HG03442 (cell line): Measurements from ENCODE around the gene TAP2.
"Not testable (repeated sequence)": the region's sequence is repeated elsewhere in the genome, so short reads cannot be mapped to it uniquely, and the experiment has no call there.

ENCODE experiments used
- ATAC-seq: cut with Tn5 transposase; IDR thresholded peaks from one replicate; pipeline ENCODE4 v1.9.1; 2021; ENCODE audit warnings: mild to moderate bottlenecking, moderate library complexity; ENCODE audit not compliant: unreplicated experiment

Gene TAP2

DNA sequence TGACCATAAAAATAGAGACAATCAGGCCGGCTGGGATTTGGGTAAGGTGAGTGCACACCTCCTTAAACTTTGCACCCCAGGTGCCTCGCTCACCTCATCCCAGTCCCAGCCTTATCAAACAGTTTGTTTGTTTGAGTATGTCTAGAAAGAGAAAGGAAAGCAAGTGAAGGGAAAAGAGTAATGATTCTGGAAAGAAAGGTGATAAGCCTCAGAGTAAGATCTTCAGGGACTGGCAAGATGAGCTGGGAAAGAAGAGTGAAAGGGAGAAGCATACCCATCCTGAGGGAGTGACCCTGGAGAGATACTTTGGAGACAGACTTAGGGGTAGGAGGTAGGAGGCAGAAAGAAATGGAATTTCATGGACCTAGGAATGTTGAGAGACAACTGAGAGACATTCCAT lies 1.7 kb downstream of the TAP2 start:
- no peak for ATAC-seq

DNA sequence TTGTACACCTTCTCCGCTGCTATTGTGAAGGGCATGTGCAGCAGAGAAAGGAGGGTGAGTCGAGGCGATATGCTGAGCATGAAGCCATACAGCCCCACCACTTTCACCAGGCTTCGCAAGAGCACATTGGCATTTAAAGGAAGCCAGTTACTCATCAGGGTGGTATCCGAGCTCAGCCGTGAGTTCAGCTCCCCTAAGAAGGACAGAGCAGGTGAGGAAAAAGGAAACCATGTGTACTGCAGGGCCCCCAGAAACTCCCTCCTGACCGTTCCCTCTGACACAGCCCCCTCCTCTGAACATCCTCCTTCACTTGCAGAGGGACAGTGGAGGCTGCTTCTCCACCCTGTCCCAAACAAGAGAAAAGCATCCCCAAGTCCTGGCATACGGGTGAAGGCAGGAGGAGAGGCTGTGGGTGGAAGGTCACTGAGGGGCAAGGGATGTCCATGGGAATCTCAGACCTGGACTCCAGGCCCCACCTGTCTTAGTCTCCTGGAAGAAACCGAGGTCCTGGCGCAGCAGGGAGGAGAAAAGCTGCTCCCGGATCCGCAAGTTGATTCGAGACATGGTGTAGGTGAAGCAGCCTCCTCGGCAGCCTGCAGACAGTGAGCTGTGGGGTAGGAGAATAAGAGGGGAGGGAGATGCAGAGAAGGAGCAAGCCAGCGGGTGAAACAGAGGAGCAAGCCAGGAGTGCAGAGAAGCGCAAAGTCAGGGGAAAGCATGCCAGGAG lies 3.2 kb downstream of the TAP2 start:
- ATAC-seq: no peak

DNA sequence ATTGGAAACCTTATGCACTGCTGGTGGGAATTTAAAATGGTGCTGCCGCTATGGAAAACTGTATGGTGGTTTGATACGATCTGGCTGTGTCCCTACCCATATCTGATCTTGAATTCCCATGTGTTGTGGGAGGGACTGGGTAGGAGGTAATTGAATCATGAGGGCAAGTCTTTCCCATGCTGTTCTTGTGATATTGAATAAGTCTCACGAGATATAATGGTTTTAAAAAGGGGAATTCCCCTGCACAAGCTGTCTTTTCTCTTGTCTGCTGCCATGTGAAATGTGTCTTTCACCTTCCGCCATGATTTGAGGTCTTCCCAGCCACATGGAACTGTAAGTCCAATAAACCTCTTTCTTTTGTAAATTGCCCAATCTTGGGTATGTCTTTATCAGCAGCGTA lies 4.9 kb downstream of the TAP2 start:
- no peak for ATAC-seq

DNA sequence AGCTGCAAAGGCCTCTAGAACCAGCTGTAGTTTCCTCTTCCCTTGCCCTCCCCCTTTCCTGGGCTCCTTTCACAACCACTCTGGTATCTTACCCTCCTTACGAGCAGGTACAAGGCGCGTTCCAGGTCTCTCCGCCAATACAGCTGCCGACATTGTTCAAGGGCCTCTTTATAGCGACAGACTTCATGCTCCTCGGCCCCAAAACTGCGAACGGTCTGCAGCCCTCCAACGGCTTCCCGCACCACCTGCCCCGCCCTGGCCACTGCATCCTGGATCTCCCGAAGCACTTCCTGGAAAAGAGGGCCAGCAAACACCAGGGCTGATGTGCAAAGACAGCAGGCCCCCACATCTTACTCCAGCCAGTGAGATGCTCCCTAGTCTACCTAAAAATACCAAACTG lies 6.0 kb downstream of the TAP2 start:
- no peak for ATAC-seq

DNA sequence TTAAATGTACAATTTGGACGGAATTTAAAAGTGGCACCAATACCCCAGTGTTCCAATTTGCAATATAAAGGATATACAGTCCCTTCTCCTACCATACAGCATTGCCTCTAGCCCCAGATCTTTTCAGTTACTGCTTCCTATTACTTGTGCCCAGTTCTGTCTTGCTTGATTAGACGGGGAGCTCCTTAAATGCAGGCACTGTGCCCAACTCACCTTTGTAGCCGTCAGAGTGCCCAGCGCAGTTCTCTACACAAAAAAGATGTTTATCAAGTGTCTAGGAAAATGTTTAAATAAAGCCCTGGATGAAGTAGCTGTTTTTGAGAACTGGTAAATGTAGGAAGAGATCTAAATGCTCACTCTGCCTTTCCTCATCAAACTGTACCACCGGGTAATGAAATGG lies 7.6 kb downstream of the TAP2 start:
- ATAC-seq: no peak

DNA sequence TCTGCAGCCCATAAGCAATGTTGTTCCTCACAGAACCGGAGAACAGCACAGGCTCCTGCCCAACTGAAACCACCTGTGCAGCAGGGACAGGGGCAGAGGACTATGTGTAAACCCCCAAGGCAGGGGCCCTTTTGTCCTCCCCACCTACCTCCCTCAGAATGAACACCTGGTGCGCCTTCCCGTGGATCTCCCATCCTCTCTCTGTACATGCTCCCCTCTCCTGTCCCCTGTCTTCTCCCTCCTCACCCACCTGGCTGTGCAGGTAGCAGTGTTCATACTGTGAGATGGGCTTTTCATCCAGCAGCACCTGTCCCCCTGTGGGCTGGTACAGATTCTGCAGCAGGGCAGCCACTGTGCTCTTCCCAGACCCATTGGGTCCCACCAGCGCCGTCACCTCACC lies 8.5 kb downstream of the TAP2 start:
- ATAC-seq: no peak

DNA sequence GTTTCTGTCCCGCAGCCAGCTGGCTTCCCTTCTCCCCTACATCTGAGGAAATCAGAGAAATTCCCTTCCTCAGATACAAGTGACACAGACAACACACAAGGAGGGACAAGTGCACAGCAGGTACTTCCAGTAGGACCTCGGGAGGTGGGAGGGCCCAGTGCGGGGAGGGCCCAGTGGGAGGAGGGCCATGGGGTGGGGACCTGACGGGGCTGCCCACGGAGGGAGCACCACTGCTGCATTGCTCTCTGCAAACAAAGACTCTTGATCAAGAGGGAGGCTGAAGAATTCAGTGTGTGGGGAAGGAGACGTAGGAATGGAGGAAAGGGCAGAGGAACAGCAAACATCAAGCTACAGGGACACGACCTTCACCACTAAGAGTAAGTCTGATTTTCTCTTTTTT lies 9.0 kb downstream of the TAP2 start:
- ATAC-seq: no peak

DNA sequence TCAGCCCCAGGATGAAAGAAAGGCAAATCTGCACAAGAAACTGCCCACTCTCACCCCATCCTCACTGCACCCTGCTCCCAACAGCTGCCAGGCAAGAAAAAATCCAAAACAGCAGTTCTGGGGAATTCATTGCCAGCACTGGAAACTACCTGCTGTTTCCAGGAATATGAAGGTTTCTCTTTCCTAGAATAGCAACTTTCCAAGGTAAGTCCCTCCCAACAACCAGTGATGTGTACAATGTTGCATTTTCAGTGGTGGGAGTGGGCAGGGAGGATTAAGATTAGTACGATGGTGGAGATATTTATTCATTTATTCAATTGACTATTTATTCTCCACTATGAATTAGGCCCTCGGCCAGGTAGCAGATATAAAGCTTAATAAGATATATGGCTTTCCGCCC lies 11.5 kb downstream of the TAP2 start:
- no peak for ATAC-seq

DNA sequence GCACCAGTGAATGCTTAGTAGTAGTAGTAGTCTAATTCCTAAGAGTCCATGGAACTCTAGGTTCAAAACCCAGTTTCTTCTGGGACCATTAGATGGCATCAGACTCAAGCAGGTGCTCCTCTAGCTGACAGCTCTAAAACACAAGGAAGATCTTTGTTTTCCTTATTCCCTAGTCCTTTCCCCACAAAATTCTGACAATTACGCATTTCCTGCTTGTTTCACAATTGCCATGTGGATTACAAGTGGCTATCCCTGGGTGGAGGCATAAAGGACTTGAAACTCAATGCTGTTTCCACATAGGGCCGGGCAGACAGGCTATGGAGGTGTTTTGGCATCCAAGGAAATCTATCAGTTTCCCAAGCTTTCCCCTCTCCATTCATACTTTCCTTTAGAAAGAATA lies 12.6 kb downstream of the TAP2 start:
- ATAC-seq: no peak

DNA sequence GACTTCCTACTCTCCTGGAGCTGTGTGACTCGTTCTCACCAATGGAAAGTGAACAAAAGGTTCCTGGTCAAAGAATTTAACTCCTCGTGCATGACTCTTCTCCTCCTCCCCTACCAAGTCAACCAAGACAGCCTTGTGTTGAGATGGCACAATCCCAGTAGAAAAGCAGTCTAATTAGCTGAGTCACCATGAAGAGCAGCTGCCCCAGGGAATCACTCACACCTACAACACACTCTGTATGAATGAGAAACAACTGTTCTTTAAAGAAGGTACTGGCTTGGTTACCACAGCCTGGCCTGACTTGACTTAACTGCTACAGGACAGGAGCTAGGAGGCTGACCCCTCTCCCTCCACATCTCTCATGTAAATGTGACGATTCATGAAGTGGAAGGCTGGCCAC lies 18.8 kb downstream of the TAP2 start:
- no peak for ATAC-seq

DNA sequence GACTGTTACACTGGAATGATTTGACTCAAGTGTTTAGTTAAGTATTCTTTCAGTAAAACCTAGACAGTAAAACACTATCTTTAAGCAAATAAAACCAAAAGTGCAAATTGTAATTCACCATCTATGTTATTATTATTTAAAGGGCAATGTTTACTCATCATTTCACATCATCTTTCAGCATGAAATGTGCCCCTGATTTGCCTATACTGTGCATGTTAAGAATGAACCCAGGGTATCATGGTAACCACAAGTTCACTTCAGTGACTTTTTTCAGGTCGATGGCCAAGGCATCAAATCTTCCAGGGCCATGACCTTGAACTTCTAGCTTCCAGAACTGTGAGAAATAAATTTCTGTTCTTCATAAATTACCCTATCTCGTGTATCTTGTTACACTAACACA lies 19.7 kb downstream of the TAP2 start:
- ATAC-seq: no peak

DNA sequence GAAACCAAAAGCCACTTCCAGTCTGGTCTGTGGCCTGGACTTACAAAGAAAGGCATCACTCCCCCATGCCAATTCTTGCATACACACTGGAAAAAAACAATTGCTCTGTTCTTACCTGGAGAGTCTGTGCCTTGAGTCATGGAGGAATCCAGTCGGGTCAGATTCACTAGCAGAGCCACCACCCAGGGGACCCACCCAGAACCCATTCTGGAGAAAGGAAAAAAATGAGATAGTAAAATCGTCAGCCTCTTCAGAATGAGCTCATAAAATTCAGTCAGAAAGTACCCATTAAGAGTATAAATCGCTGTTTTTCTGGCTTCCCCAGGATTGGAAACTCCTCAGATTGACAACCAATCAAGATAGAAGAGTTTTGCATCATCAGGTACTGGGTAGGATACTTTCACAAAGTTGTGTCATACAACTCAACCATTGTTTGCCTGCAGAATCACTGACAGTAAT lies 21.8 kb downstream of the TAP2 start, which contains the start of gene HLA-DOB:
Gene HLA-DOB, minus strand, starts transcription at position 257 of the 459 bp plus-strand sequence. Its CDS starts 51 bp downstream, at position 206.
- ATAC-seq: peak; percentile 61

DNA sequence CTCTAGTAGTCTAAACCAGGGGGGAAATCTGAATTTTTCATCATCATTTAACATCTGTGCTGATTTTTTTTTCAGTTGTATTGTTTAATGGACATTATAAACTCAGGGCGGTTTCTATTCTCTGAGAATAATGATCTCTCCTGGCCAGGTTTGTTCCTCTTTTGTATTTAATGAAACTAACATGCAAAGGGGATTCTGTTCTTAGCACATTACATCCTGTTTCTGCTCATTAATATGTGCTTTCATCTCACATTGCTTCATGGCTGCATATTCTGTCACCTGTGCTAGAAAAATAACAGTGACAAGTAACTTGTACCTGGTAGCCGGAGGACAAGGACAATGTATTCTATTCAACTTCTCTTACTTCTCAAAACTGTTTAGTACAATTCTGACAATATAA lies 22.5 kb downstream of the TAP2 start:
- ATAC-seq: no peak

DNA sequence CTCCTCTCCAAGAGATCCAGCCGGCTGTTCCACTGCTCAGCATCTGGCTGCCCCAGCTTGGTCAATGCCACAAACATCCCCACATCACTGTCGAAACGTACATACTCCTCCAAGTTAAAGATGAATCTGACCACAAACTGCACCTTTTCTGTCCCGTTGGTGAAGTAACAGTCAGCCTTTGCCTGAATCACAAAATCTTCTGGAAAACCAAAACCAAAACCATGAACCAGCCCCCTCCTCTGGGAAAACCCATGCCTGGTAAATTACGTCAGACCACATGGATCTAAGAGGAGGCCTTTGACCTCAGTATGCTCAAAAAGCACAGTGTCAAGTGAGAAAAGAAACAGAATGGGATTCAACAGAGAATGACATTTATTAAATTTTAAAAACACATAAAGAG lies 23.4 kb downstream of the TAP2 start:
- ATAC-seq: no peak

DNA sequence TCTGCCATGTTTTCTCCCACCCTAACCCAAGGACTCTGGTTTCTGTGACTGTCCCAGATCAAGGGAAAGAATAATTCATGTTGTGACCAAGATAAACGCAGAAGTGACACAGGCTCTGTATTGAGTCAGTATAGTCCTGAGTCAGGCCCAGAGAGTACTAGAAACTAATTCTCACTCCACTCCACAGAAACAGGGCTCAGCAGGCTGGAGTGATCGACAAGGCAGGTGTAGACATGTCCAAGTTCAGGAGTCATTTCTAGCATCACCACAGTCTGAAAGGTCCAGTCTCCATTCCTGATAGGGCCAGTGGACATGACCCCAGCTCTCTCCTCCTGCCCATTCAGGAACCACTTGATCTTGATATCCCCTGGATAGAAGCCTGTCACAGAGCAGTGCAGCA lies 24.4 kb downstream of the TAP2 start:
- no peak for ATAC-seq

DNA sequence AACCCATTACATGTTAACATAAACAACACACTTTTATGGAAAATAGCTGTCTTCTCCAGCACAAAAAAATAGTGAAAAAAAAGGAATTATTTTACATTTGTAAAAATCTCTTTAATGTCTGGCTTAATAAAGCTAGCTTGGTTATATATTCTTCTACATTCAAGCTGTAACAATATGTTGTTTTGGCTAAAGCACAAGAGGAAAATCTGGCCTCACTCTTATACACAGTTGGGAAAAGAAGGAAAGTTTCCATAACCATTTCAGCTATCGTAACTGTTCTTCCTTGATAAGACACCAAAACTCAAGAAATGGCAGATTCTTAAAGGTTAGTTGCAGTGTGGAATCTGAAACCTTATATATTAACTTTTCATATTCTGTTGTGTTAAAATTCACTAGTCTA lies 29.4 kb downstream of the TAP2 start:
- no peak for ATAC-seq

DNA sequence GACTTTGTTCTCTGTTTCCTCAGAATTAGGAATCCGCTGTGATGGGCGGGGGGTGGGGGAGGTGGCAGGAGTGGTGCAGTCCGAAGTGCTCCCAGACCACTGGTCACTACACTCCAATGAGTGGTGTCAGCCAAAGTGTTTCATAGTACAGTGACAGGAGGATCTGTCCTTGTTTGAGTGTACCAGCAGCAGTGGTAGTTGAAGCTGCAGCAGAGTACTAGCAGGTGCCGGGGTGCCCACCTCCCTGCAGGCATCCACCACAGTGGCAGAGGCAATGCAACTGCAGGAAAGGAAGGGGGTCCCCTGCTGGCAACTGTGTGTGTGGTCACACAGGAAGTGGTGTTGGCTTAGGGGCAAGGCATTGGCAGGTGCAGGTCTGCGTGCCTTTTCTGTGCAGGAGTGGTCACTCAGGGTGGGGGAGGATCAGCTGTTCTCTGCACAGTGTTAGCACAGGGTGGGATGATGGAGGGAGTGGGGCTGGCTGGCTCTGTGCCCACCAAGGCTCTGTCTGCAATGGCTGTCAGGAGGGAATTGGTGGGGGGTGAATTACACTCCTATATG lies 31.4 kb downstream of the TAP2 start:
- no peak for ATAC-seq

DNA sequence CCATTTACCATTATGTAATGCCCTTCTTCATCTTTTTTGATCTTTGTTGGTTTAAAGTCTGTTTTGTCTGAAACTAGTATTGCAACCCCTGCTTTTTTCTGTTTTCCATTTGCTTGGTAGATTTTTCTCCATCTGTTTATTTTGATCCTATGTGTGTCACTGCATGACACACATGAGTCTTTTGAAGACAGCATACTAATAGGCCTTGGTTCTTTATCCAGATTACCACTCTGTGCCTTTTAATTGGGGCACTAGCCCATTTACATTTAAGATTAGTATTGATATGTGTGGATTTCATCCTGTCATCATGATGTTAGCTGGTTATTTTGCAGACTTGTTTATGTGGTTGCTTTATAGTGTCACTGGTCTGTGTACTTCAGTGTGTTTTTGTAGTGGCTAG lies 33.1 kb downstream of the TAP2 start:
- ATAC-seq: not testable (repeated sequence)

DNA sequence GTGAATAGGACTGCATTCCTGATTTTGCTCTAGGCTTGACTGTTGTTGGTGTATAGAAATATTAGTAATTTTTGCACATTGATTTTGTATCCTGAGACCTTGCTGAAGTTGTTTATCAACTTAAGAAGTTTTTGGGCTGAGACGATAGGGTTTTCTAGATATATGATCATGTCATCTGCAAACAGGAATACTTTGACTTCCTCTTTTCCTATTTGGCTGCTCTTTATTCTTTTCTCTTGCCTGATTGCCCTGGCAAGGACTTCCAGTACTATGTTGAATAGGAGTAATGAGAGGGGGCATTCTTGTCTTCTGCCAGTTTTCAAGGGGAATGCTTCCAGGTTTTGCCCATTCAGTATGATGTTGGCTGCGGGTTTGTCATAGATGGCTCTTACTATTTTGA lies 35.1 kb downstream of the TAP2 start:
- no peak for ATAC-seq

DNA sequence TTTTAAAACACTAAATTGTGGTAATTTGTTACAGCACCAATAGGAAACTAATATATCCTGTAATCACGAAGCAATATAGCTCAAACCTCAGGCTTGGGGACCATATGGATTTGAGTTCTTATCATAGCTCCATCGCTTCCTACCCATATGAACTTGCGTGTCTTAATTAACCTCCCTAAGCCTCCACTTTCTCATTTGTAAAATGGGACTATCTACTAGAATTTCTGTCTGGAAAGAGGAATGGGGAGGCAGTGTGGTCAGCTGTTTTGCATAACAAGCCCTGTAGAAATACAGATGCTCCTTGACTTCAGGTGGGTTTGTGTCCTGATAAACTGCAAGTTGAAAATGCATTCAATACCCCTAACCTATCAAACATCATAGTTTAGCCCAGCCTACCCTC lies 38.8 kb downstream of the TAP2 start:
- ATAC-seq: no peak

DNA sequence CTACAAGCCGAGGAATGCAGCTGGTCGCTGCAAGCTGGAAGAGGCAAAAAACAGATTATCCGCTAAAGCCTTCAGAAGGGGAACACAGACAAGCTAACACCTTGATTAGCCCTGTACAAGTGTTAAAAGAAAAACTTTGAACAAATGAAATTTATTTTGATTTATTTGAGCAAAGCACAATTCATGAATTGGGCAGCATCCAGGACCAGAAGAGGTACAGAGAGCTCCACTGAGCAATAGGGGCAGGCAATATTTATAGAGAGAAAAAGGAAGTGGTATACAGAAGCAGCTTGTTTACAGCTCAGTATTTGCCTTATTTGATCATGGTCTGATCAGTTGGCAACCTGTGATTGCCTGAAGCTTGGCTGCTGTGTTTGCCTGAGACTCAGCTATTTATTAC lies 39.4 kb downstream of the TAP2 start:
- no peak for ATAC-seq

DNA sequence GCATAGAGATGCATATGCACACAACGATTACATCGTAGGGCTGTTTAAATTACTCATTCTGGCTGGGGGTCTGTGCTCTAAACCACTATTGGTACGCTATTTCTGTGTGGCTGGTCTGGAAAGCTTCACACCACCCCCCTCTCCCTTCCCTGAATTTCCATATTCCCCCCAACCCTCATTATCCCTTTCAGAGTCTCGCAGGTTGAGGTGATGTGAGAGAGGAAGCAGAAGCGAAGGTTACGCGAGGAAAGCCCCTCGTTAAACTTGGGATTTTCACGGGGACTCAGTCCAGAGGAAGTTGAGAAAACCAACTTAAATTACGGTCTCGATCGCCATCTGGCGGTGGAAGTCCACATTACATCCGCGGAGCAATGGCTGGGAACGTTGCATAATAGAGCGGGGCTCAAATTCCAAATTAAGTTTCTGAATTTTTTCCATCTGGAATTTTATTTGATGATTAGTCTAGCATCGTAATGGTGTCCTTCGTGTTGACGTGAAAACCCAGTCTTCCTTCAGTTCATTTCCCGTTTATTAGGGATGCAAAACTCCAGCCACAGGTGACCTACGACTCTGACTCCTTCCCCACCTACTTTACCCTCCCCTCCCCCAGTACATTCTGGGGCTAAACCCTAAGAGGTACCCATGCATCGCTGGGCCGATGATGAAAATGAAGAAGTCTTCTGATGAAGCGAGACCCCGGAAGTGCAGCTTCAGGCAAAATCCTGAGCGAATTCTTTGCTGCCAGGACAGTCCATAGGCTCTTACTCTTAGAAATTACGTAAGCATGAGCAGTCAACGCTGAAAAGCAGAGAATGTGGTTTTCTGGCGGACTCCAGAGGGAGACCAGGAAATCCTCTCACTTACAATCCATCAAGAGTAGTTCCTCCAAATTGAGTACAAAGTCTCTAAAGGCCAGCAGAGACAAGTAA lies 41.4 kb downstream of the TAP2 start:
- ATAC-seq: no peak
